H9 (cell line): ENCODE results near the gene DIP2A. TPM values are rescaled to one million over a fixed set of nuclear protein-coding genes. Genes with fewer than 3 reads are reported as not detected.

Experiments used
- DNase-seq: peaks from one replicate; pipeline ENCODE4 v3.0.0-alpha.2; 2017
- H2AFZ ChIP-seq: one replicate; pipeline ENCODE4 v1.6.1; 2013; ENCODE audit warnings: mild to moderate bottlenecking, low read length, control low read depth, moderate library complexity
- H2AK5ac ChIP-seq: 2 replicates; pipeline ENCODE4 v1.6.1; 2013; ENCODE audit warnings: low read length, control low read depth, mixed read lengths; ENCODE audit not compliant: insufficient read length
- H2BK120ac ChIP-seq: one replicate; pipeline ENCODE4 v1.6.1; 2013; ENCODE audit warnings: low read depth, mild to moderate bottlenecking, low read length, control low read depth, inconsistent platforms; ENCODE audit not compliant: poor library complexity, severe bottlenecking
- H2BK12ac ChIP-seq: 2 replicates; pipeline ENCODE4 v1.6.1; 2013; ENCODE audit warnings: low read length, control low read depth, mixed read lengths, low read depth; ENCODE audit not compliant: insufficient read length
- H2BK15ac ChIP-seq: 2 replicates; pipeline ENCODE4 v1.6.1; 2013; ENCODE audit warnings: low read depth, low read length, control low read depth
- H2BK20ac ChIP-seq: one replicate; pipeline ENCODE4 v1.6.1; 2013; ENCODE audit warnings: low read depth, mild to moderate bottlenecking, low read length, control low read depth, inconsistent platforms; ENCODE audit not compliant: poor library complexity, severe bottlenecking
- H2BK5ac ChIP-seq: 2 replicates; pipeline ENCODE4 v1.6.1; 2013; ENCODE audit warnings: low read length, control low read depth, mixed read lengths; ENCODE audit not compliant: insufficient read length
- H3K14ac ChIP-seq: 2 replicates; pipeline ENCODE4 v1.6.1; 2013; ENCODE audit warnings: low read length, control low read depth; ENCODE audit not compliant: insufficient read depth
- H3K18ac ChIP-seq: 2 replicates; pipeline ENCODE4 v1.6.1; 2013; ENCODE audit warnings: low read depth, mild to moderate bottlenecking, mixed read lengths, low read length, control low read depth; ENCODE audit not compliant: insufficient read length
- H3K23ac ChIP-seq: 2 replicates; pipeline ENCODE4 v1.6.1; 2013; ENCODE audit warnings: low read length, control low read depth, mixed read lengths, low read depth; ENCODE audit not compliant: insufficient read length
- H3K23me2 ChIP-seq: 2 replicates; pipeline ENCODE4 v1.6.1; 2013; ENCODE audit warnings: low read depth, mild to moderate bottlenecking, mixed read lengths, low read length, control low read depth; ENCODE audit not compliant: insufficient read length, poor library complexity, severe bottlenecking
- H3K27ac ChIP-seq: 2 replicates; pipeline ENCODE4 v1.5.1; 2013; ENCODE audit warnings: low read length, control low read depth, mixed read lengths, low read depth; ENCODE audit not compliant: insufficient read length
- H3K27me3 ChIP-seq: 2 replicates; pipeline ENCODE4 v1.6.1; 2013; ENCODE audit warnings: low read length, control low read depth, inconsistent platforms; ENCODE audit not compliant: insufficient read depth
- H3K4ac ChIP-seq: 2 replicates; pipeline ENCODE4 v1.6.1; 2013; ENCODE audit warnings: low read depth, mild to moderate bottlenecking, control low read depth, inconsistent platforms, low read length, moderate library complexity
- H3K4me1 ChIP-seq: 2 replicates; pipeline ENCODE4 v1.6.1; 2013; ENCODE audit warnings: low read length, control low read depth, inconsistent platforms; ENCODE audit not compliant: insufficient read depth
- H3K4me2 ChIP-seq: 2 replicates; pipeline ENCODE4 v1.6.1; 2013; ENCODE audit warnings: low read length, control low read depth, mixed read lengths; ENCODE audit not compliant: insufficient read length, insufficient read depth
- H3K56ac ChIP-seq: 2 replicates; pipeline ENCODE4 v1.6.1; 2013; ENCODE audit warnings: low read depth, mild to moderate bottlenecking, mixed read lengths, low read length, control low read depth; ENCODE audit not compliant: insufficient read length
- H3K79me1 ChIP-seq: 2 replicates; pipeline ENCODE4 v1.6.1; 2013; ENCODE audit warnings: low read depth, mild to moderate bottlenecking, moderate library complexity, low read length, control low read depth, inconsistent platforms; ENCODE audit not compliant: insufficient read depth, poor library complexity, severe bottlenecking
- H3K79me2 ChIP-seq: 2 replicates; pipeline ENCODE4 v1.6.1; 2013; ENCODE audit warnings: low read length, control low read depth, inconsistent platforms; ENCODE audit not compliant: insufficient read depth
- H3K9ac ChIP-seq: 2 replicates; pipeline ENCODE4 v1.6.1; 2013; ENCODE audit warnings: low read length, control low read depth, mixed read lengths; ENCODE audit not compliant: insufficient read length; ENCODE audit errors: extremely low read depth
- H3K9me3 ChIP-seq: one replicate; pipeline ENCODE4 v1.6.1; 2013; ENCODE audit warnings: low read depth, low read length, inconsistent platforms; ENCODE audit not compliant: control insufficient read depth
- H3T11ph ChIP-seq: one replicate; pipeline ENCODE4 v1.6.1; 2013; ENCODE audit warnings: mild to moderate bottlenecking, low read length, control low read depth, inconsistent platforms
- H4K20me1 ChIP-seq: one replicate; pipeline ENCODE4 v1.6.1; 2013; ENCODE audit not compliant: control insufficient read depth, insufficient read length, insufficient read depth
- H4K5ac ChIP-seq: 2 replicates; pipeline ENCODE4 v1.6.1; 2013; ENCODE audit warnings: low read depth, mild to moderate bottlenecking, mixed read lengths, low read length, control low read depth; ENCODE audit not compliant: insufficient read length
- H4K8ac ChIP-seq: replicated peaks from 2 replicates; pipeline ENCODE4 v1.6.1; 2013; ENCODE audit warnings: low read length, control low read depth, mixed read lengths, low read depth; ENCODE audit not compliant: insufficient read length
- H4K91ac ChIP-seq: 2 replicates; pipeline ENCODE4 v1.6.1; 2013; ENCODE audit warnings: low read depth, mild to moderate bottlenecking, moderate library complexity, mixed read lengths, low read length, control low read depth; ENCODE audit not compliant: insufficient read length
- H3K27ac Mint-ChIP-seq, 3 experiments: 2 replicates in 2 of 3; 3 replicates in 1 of 3; pipeline ENCODE4 v1.8.0; 2020 to 2021; ENCODE audit warnings: mixed read lengths in 3 of 3, mild to moderate bottlenecking in 1 of 3, moderate library complexity in 1 of 3
- H3K27me3 Mint-ChIP-seq: 2 replicates; pipeline ENCODE4 v1.8.0; 2021; ENCODE audit warnings: low read depth, mild to moderate bottlenecking, moderate library complexity, mixed read lengths
- H3K36me3 Mint-ChIP-seq, 3 experiments: 2 replicates in 2 of 3; 3 replicates in 1 of 3; pipeline ENCODE4 v1.8.0; 2020 to 2021; ENCODE audit warnings: low read depth in 3 of 3, mixed read lengths in 3 of 3; ENCODE audit not compliant: insufficient read depth in 1 of 3
- H3K4me1 Mint-ChIP-seq, 2 experiments: 2 replicates each; pipeline ENCODE4 v1.8.0; 2020; ENCODE audit warnings: mixed read lengths in 2 of 2
- H3K4me3 Mint-ChIP-seq, 2 experiments: 2 replicates in 1 of 2; 3 replicates in 1 of 2; pipeline ENCODE4 v1.8.0; 2020 to 2021; ENCODE audit warnings: mild to moderate bottlenecking in 2 of 2, mixed read lengths in 2 of 2, moderate library complexity in 1 of 2
- H3K9me3 Mint-ChIP-seq, 2 experiments: 2 replicates in 1 of 2; 3 replicates in 1 of 2; pipeline ENCODE4 v1.8.0; 2020; ENCODE audit warnings: mild to moderate bottlenecking in 2 of 2, mixed read lengths in 2 of 2, moderate library complexity in 1 of 2
- WGBS: extraction: QIAGEN DNeasy Blood & Tissue Kit; methylation state at CpG from one replicate; pipeline ENCODE4 v1.1.7; 2013; ENCODE audit warnings: missing lambda C conversion rate, low lambda C conversion rate, mixed read lengths; ENCODE audit not compliant: insufficient read length; ENCODE audit errors: extremely low coverage; 5-methylcytosine and 5-hydroxymethylcytosine counted together
- total RNA-seq: library from RNA; stranded (reverse); gene quantifications from 2 replicates; pipeline ENCODE4 v1.2.1, GENCODE V29; 2021
- TF ChIP-seq, protein P1 (sequence below): fragments of 200-600 bp; sonication (generic); conservative IDR thresholded peaks from 3 replicates; pipeline ENCODE4 v1.8.0; 2021; ENCODE audit warnings: antibody characterized with exemption, mild to moderate bottlenecking

Gene DIP2A
- total RNA-seq, 1 experiment from 2014 or later, result 25.2 TPM

DNA sequence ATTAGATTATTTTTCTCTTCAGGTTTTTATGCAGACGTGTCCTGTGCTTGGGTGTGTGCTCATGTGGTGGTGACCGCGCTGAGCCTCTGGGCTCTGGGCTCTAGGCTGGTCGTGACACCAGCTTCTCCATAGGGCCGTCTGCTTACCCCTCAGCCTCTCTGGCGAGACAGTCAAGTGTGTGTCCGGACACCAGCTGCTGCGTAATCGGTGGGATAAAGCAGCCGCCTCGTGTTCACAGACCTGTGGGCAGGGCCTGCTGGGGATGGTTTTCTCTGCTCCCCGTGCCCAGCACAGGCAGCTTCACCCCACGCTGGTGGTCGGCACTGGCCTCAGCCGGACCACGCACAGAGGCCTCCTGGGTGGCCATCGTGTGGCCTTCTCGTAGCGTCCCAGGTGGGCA is 33.6 kb upstream of the DIP2A start:
- H3K9me3 ChIP-seq, result no peaks in the 10 kb centered on the region
- no peaks in the 10 kb centered on the region; the same call in 1 of the 2 replicates for H3K27me3 Mint-ChIP-seq
- no peak overlapping the region for H3K27ac ChIP-seq
- peaks cover 8 to 43% (median 38%) of the 10 kb centered on the region in 3 experiments; a peak in 6 of 7 replicates for H3K36me3 Mint-ChIP-seq
- no peak overlapping the region for H3K9ac ChIP-seq
- no peaks in the 10 kb centered on the region for H3K79me2 ChIP-seq
- no peaks in the 10 kb centered on the region for H3K4me1 ChIP-seq
- no peak overlapping the region for H4K91ac ChIP-seq
- no peak overlapping the region for H3K4me2 ChIP-seq
- no peak overlapping the region for H4K5ac ChIP-seq
- H3K4me3 Mint-ChIP-seq, result no peak overlapping the region
- no peak overlapping the region for H2BK120ac ChIP-seq
- no peak overlapping the region for H3K4ac ChIP-seq
- no peaks in the 10 kb centered on the region for H3K23me2 ChIP-seq
- H4K20me1 ChIP-seq, result no peaks in the 10 kb centered on the region
- no peak for DNase-seq
- TF ChIP-seq, protein P1, sequence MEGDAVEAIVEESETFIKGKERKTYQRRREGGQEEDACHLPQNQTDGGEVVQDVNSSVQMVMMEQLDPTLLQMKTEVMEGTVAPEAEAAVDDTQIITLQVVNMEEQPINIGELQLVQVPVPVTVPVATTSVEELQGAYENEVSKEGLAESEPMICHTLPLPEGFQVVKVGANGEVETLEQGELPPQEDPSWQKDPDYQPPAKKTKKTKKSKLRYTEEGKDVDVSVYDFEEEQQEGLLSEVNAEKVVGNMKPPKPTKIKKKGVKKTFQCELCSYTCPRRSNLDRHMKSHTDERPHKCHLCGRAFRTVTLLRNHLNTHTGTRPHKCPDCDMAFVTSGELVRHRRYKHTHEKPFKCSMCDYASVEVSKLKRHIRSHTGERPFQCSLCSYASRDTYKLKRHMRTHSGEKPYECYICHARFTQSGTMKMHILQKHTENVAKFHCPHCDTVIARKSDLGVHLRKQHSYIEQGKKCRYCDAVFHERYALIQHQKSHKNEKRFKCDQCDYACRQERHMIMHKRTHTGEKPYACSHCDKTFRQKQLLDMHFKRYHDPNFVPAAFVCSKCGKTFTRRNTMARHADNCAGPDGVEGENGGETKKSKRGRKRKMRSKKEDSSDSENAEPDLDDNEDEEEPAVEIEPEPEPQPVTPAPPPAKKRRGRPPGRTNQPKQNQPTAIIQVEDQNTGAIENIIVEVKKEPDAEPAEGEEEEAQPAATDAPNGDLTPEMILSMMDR, result no peak
- H3K27ac Mint-ChIP-seq, result peak overlapping the region; percentile 53 to 97 (median 89); a peak in 5 of 7 replicates
- no peak overlapping the region for H3T11ph ChIP-seq
- no peak overlapping the region for H2AK5ac ChIP-seq
- no peak overlapping the region for H2BK12ac ChIP-seq
- no peaks in the 10 kb centered on the region for H3K79me1 ChIP-seq
- no CpG with 5 or more reads among the region's 19 CpGs for WGBS
- H2BK15ac ChIP-seq, result no peak overlapping the region
- H2BK5ac ChIP-seq, result no peak overlapping the region
- H3K56ac ChIP-seq, result no peak overlapping the region
- H3K4me1 Mint-ChIP-seq, result peaks cover 7 to 11% of the 10 kb centered on the region in 2 experiments; a peak in 3 of 4 replicates
- no peak overlapping the region; the same call in 1 of the 2 replicates for H3K14ac ChIP-seq
- H2AFZ ChIP-seq, result no peak overlapping the region
- no peak overlapping the region for H4K8ac ChIP-seq
- no peak overlapping the region for H3K18ac ChIP-seq
- no peak overlapping the region for H3K23ac ChIP-seq
- H3K9me3 Mint-ChIP-seq, result no peaks in the 10 kb centered on the region
- H3K27me3 ChIP-seq, result no peaks in the 10 kb centered on the region
- H2BK20ac ChIP-seq, result no peak overlapping the region
